LNCAP (cell line): ENCODE measurements around the gene TMEM87B.

Experiments used
- CTCF ChIP-seq: fragments of 450-650 bp; IDR thresholded peaks from 2 replicates; pipeline ENCODE4 v1.5.1; 2017; ENCODE audit warnings: mild to moderate bottlenecking

TMEM87B gene

GRCh38 chr2:112026509-112026908, 28.6 kb upstream of the TMEM87B start:
- TF ChIP-seq CTCF = no peak

GRCh38 chr2:112027767-112028166, 27.3 kb upstream of the TMEM87B start:
- no peak for TF ChIP-seq CTCF

GRCh38 chr2:112029164-112029563, 25.9 kb upstream of the TMEM87B start:
- no peak for TF ChIP-seq CTCF

GRCh38 chr2:112031473-112032223, 23.4 kb upstream of the TMEM87B start:
- TF ChIP-seq CTCF = no peak

- no peak for TF ChIP-seq CTCF
Observed at GRCh38 chr2:112032224-112032586, 22.9 kb upstream of the TMEM87B start.

GRCh38 chr2:112032689-112033465, 22.2 kb upstream of the TMEM87B start:
- no peak for TF ChIP-seq CTCF

- TF ChIP-seq CTCF = no peak
Observed at GRCh38 chr2:112033600-112033999, 21.5 kb upstream of the TMEM87B start.
